Pulmonary artery endothelial cell (primary cell): Measurements from ENCODE around the gene ANK3. TPM values are rescaled to one million over a fixed set of nuclear protein-coding genes. Genes with fewer than 3 reads are reported as not detected.

Experiments
- DNase-seq: peaks from one replicate; pipeline ENCODE4 v3.0.0-alpha.2; 2011; ENCODE audit warnings: low read depth, low spot score
- total RNA-seq: library from RNA; depleted of rRNA; stranded (reverse); fragments of >200 nt; gene quantifications from 2 replicates; pipeline ENCODE4 v1.2.3, GENCODE V29; 2014

Gene ANK3
- total RNA-seq, 1 donor from 2014 or later, result 12.4 TPM

- no peak for DNase-seq
Measured at GRCh38 chr10:60098677-60099601, 290.7 kb downstream of the ANK3 start.

GRCh38 chr10:60096761-60097513, 292.7 kb downstream of the ANK3 start:
- DNase-seq, result no peak

- DNase-seq, result no peak
Measured at GRCh38 chr10:60093317-60093716, 296.4 kb downstream of the ANK3 start.

GRCh38 chr10:60086862-60087261, 302.8 kb downstream of the ANK3 start:
- DNase-seq, result no peak

GRCh38 chr10:60086421-60086820, 303.3 kb downstream of the ANK3 start:
- no peak for DNase-seq

- no peak for DNase-seq
Measured at GRCh38 chr10:60082744-60083344, 306.8 kb downstream of the ANK3 start.

GRCh38 chr10:60082341-60082740, 307.3 kb downstream of the ANK3 start:
- no peak for DNase-seq

- no peak for DNase-seq
Measured at GRCh38 chr10:60073781-60074656, 315.7 kb downstream of the ANK3 start.

GRCh38 chr10:60073397-60073780, 316.3 kb downstream of the ANK3 start:
- DNase-seq, result no peak

GRCh38 chr10:60069311-60069710, 320.4 kb downstream of the ANK3 start:
- DNase-seq, result no peak

- no peak for DNase-seq
Measured at GRCh38 chr10:60050366-60050765, 339.3 kb downstream of the ANK3 start.

GRCh38 chr10:60048091-60048501, 341.6 kb downstream of the ANK3 start:
- DNase-seq, result no peak

- no peak for DNase-seq
Measured at GRCh38 chr10:60045571-60045970, 344.1 kb downstream of the ANK3 start.

- DNase-seq, result no peak
Measured at GRCh38 chr10:60044971-60045370, 344.7 kb downstream of the ANK3 start.

GRCh38 chr10:60044242-60044641, 345.4 kb downstream of the ANK3 start:
- DNase-seq, result no peak

- no peak for DNase-seq
Measured at GRCh38 chr10:60043561-60044241, 346.0 kb downstream of the ANK3 start.

GRCh38 chr10:60042914-60043313, 346.8 kb downstream of the ANK3 start:
- no peak for DNase-seq

GRCh38 chr10:60042262-60042661, 347.4 kb downstream of the ANK3 start:
- DNase-seq, result no peak

- DNase-seq, result no peak
Measured at GRCh38 chr10:60041489-60042133, 348.1 kb downstream of the ANK3 start.
